Measurements from ENCODE around the gene MKRN2.

MKRN2 gene

DNA sequence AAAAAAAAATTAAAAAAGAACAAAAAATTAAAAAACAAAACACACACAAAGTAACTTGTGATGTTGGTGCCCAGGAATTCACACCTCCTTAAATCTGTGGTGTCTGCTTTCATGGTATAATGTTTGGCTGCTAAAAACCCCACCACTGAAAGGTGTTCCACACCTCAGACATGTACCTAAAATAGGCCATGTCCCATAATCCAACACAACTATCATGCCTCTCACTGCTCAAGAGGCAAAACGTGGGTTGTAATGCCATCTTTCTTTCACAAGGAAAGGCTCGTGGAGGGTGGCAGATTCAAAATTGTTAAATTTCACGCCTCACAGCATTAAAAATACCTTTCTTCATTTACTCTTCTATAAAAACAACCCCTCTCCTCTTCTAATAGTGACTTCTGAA lies 29.5 kb downstream of the MKRN2 start:
- Histone ChIP-seq H3K36me3 (ENCODE audit: control insufficient read depth, insufficient read depth, low read length) (no peaks in the 10 kb centered on the region), H3K9me3 (ENCODE audit: control insufficient read depth, low read length) (no peaks in the 10 kb centered on the region), H3K4me3 (ENCODE audit: low read depth, low read length) (no peak overlapping the region), H3K27me3 (ENCODE audit: control insufficient read depth, insufficient read depth, low read length) (no peaks in the 10 kb centered on the region), H3K9ac (no peak overlapping the region), H3K4me2 (ENCODE audit: low read length) (no peak overlapping the region), H2AFZ (no peak overlapping the region), H3K27ac (no peak overlapping the region), H3K4me1 (no peaks in the 10 kb centered on the region), H3K79me2 (no peaks in the 10 kb centered on the region)
- TF ChIP-seq, protein P1, sequence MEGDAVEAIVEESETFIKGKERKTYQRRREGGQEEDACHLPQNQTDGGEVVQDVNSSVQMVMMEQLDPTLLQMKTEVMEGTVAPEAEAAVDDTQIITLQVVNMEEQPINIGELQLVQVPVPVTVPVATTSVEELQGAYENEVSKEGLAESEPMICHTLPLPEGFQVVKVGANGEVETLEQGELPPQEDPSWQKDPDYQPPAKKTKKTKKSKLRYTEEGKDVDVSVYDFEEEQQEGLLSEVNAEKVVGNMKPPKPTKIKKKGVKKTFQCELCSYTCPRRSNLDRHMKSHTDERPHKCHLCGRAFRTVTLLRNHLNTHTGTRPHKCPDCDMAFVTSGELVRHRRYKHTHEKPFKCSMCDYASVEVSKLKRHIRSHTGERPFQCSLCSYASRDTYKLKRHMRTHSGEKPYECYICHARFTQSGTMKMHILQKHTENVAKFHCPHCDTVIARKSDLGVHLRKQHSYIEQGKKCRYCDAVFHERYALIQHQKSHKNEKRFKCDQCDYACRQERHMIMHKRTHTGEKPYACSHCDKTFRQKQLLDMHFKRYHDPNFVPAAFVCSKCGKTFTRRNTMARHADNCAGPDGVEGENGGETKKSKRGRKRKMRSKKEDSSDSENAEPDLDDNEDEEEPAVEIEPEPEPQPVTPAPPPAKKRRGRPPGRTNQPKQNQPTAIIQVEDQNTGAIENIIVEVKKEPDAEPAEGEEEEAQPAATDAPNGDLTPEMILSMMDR (IDR thresholded peaks at IDR 0.05): no peak

DNA sequence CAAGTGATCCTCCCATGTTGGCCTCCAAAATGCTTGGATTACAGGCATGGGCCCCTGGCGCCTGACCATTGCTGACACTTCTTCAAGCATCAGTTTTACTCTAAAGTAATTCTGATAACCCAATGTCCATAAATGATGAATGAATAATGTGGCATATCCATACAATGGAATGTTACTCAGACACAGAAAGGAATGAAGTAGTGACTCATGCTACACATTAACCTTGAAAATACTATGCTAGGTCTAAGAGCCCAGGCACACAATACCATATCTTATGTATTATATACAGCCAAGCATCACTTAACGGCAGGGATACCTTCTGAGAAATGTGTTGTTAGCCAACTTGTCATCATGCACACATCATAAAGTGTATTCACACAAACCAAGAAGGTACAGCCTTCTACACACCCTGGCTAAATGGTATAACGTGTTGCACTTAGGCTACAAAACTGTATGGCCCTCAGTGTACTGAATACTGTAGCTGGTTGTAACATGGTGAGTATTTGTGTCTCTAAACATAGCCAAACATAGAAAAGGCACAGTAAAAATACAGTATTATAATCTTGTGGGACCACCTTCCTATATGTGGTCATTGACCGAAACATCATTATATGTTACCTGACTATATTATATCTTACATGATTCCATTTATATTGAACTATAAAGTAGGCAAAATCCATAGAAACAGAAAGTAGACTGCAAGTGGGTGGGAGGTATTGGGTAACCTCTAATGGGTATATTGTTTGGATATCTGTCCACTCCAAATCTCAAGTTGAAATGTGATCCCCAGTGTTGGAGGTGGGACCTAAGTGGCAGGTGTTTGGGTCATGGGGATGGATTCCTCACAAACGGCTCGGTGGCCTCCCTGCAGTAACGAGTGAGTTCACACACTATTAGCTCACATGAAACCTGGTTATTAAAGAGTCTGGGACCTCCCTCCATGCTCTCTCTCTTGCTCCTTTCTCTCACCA lies 31.4 kb downstream of the MKRN2 start:
- Histone ChIP-seq H3K4me2 (ENCODE audit: low read length) (no peak overlapping the region), H3K4me3 (ENCODE audit: low read depth, low read length) (no peak overlapping the region), H3K9me3 (ENCODE audit: control insufficient read depth, low read length) (no peaks in the 10 kb centered on the region), H3K36me3 (ENCODE audit: control insufficient read depth, insufficient read depth, low read length) (no peaks in the 10 kb centered on the region), H2AFZ (no peak overlapping the region), H3K27ac (no peak overlapping the region), H3K27me3 (ENCODE audit: control insufficient read depth, insufficient read depth, low read length) (no peaks in the 10 kb centered on the region), H3K79me2 (peaks cover 2% of the 10 kb centered on the region), H3K4me1 (no peaks in the 10 kb centered on the region), H3K9ac (no peak overlapping the region)
- TF ChIP-seq, protein P1 (IDR thresholded peaks at IDR 0.05): no peak

DNA sequence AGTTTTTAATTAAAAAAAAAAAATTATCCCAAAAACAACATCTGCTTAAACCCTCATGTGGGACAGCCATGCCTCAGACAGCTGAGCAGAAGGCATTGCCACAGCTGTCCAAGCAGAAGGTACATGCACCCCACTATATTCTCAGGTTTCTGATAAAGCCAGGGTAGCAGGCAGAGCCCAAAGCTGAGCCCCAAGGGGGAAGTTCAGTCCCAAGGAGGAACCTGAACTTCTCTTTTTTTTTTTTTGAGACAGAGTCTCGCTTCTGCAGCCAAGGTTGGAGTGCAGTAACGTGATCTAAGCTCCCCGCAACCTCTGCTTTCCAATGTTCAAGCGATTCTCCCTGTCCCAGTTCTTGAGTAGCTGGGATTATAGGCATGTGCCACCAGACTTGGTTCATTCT lies 33.2 kb downstream of the MKRN2 start:
- Histone ChIP-seq H3K4me3 (ENCODE audit: low read depth, low read length) (no peak overlapping the region), H3K9ac (no peak overlapping the region), H3K4me1 (peaks cover 10% of the 10 kb centered on the region), H2AFZ (no peak overlapping the region), H3K36me3 (ENCODE audit: control insufficient read depth, insufficient read depth, low read length) (no peaks in the 10 kb centered on the region), H3K9me3 (ENCODE audit: control insufficient read depth, low read length) (no peaks in the 10 kb centered on the region), H3K27ac (no peak overlapping the region), H3K27me3 (ENCODE audit: control insufficient read depth, insufficient read depth, low read length) (no peaks in the 10 kb centered on the region), H3K79me2 (peaks cover 2% of the 10 kb centered on the region), H3K4me2 (ENCODE audit: low read length) (no peak overlapping the region)
- TF ChIP-seq, protein P1 (IDR thresholded peaks at IDR 0.05): no peak

DNA sequence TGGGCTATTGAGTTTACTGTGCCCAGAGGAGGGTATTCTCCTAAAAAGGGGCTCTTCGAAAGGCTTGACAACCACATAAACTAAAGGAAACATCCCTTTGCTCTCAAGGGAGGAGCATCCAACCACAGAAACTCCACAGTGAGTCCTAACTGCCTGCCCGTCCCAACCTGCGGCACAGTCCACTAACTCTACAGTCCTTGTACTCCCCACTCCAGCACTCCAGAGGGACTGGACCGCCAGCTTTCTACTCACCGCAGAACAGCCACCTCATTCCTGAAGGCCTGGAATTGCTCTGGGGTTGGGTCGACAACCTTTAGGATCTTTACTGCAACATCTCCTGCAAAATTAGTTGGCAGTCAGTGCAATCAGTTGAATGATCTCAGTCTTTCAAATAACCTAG lies 34.6 kb downstream of the MKRN2 start:
- Histone ChIP-seq H2AFZ (no peak overlapping the region), H3K9me3 (ENCODE audit: control insufficient read depth, low read length) (no peaks in the 10 kb centered on the region), H3K4me1 (peaks cover 11% of the 10 kb centered on the region), H3K27me3 (ENCODE audit: control insufficient read depth, insufficient read depth, low read length) (no peaks in the 10 kb centered on the region), H3K27ac (no peak overlapping the region), H3K9ac (no peak overlapping the region), H3K4me3 (ENCODE audit: low read depth, low read length) (no peak overlapping the region), H3K4me2 (ENCODE audit: low read length) (no peak overlapping the region), H3K79me2 (peaks cover 2% of the 10 kb centered on the region), H3K36me3 (ENCODE audit: control insufficient read depth, insufficient read depth, low read length) (no peaks in the 10 kb centered on the region)
- TF ChIP-seq, protein P1 (IDR thresholded peaks at IDR 0.05): no peak
